Fibroblast of lung (primary cell): Measurements from ENCODE around the gene QRFPR. TPM values are rescaled to one million over a fixed set of nuclear protein-coding genes. Genes with fewer than 3 reads are reported as not detected.

Experiments
- DNase-seq, 2 donors: peaks; one replicate each; pipeline versions ENCODE4 v3.0.0 to v3.0.0-alpha.2; 2010; ENCODE audit warnings: low read depth in 2 of 2
- H2AFZ ChIP-seq: 2 replicates; pipeline ENCODE4 v1.5.1; 2012; ENCODE audit warnings: low read length, control low read depth, inconsistent platforms
- H3K27ac ChIP-seq: 2 replicates; pipeline ENCODE4 v1.5.1; 2011; ENCODE audit warnings: low read length, control low read depth; ENCODE audit not compliant: insufficient read depth
- H3K27me3 ChIP-seq: 2 replicates; pipeline ENCODE4 v1.5.1; 2011; ENCODE audit warnings: mild to moderate bottlenecking, low read length; ENCODE audit not compliant: control insufficient read depth, insufficient read depth
- H3K36me3 ChIP-seq: 2 replicates; pipeline ENCODE4 v1.5.1; 2011; ENCODE audit warnings: low read length; ENCODE audit not compliant: control insufficient read depth, insufficient read depth
- H3K4me1 ChIP-seq: 2 replicates; pipeline ENCODE4 v1.5.1; 2011; ENCODE audit warnings: low read length; ENCODE audit not compliant: control insufficient read depth, insufficient read depth; ENCODE audit errors: extremely low read depth
- H3K4me2 ChIP-seq: 2 replicates; pipeline ENCODE4 v1.5.1; 2011; ENCODE audit warnings: low read length, control low read depth; ENCODE audit not compliant: insufficient read depth; ENCODE audit errors: extremely low read depth
- H3K4me3 ChIP-seq, 4 experiments: fragments of 200-600 bp in 1 of 4; sonication (generic) in 1 of 4; replicated peaks in 1 of 4; 2 replicates each; pipeline ENCODE4 v1.5.1; 2011 to 2016; ENCODE audit warnings: low read length in 4 of 4, low read depth in 3 of 4, mild to moderate bottlenecking in 3 of 4, control low read depth in 2 of 4, inconsistent platforms in 1 of 4, mixed read lengths in 1 of 4; ENCODE audit not compliant: insufficient read depth in 1 of 4; ENCODE audit errors: control extremely low read depth in 1 of 4
- H3K79me2 ChIP-seq: 2 replicates; pipeline ENCODE4 v1.5.1; 2012; ENCODE audit warnings: mild to moderate bottlenecking, low read length, inconsistent platforms; ENCODE audit not compliant: control insufficient read depth, insufficient read depth
- H3K9ac ChIP-seq: 2 replicates; pipeline ENCODE4 v1.5.1; 2011; ENCODE audit warnings: mild to moderate bottlenecking, low read length, control low read depth; ENCODE audit not compliant: insufficient read depth
- H3K9me3 ChIP-seq: 2 replicates; pipeline ENCODE4 v1.5.1; 2012; ENCODE audit warnings: low read depth, low read length; ENCODE audit not compliant: control insufficient read depth, insufficient read depth
- H4K20me1 ChIP-seq: 2 replicates; pipeline ENCODE4 v1.5.1; 2011; ENCODE audit warnings: low read length; ENCODE audit not compliant: control insufficient read depth, insufficient read depth; ENCODE audit errors: extremely low read depth
- CTCF ChIP-seq, 2 donors: IDR thresholded peaks in 1 of 2; conservative IDR thresholded peaks in 1 of 2; 1 replicate in 1 of 2; 2 replicates in 1 of 2; pipeline ENCODE4 v1.5.1; 2011 to 2012; ENCODE audit warnings: low read length in 2 of 2, control low read depth in 1 of 2, inconsistent platforms in 1 of 2, low read depth in 1 of 2, mild to moderate bottlenecking in 1 of 2
- EZH2 ChIP-seq: IDR thresholded peaks from 2 replicates; pipeline ENCODE4 v1.5.1; 2012; ENCODE audit warnings: low read length, control low read depth, mild to moderate bottlenecking; ENCODE audit errors: missing control alignments
- polyA plus RNA-seq, 2 donors: library from polyadenylated mRNA; depleted of rRNA in 1 of 2; stranded (reverse) in 1 of 2; unstranded in 1 of 2; fragments of >200 nt; gene quantifications; 2 replicates each; pipeline ENCODE4 v1.2.1, GENCODE V29; 2011 to 2012; ENCODE audit warnings: missing spikeins in 1 of 2
- total RNA-seq: library from RNA; depleted of rRNA; stranded (reverse); fragments of >200 nt; gene quantifications from 2 replicates; pipeline ENCODE4 v1.2.1, GENCODE V29; 2014

QRFPR gene
- total and polyA plus RNA-seq, 2 donors (not counting 1 experiment from before 2014, with no cell fraction given): not detected

GRCh38 chr4:121397434-121397833 is 16.6 kb upstream of the QRFPR start:
- Histone ChIP-seq H3K9ac (no peak overlapping the region), H3K36me3 (no peaks in the 10 kb centered on the region), H3K27me3 (no peaks in the 10 kb centered on the region), H3K4me3 (no peak overlapping the region), H3K4me2 (no peak overlapping the region), H2AFZ (no peak overlapping the region), H4K20me1 (no peaks in the 10 kb centered on the region), H3K9me3 (no peaks in the 10 kb centered on the region), H3K4me1 (no peaks in the 10 kb centered on the region), H3K27ac (no peak overlapping the region), H3K79me2 (no peaks in the 10 kb centered on the region)
- TF ChIP-seq EZH2 (no peak), CTCF (conservative IDR thresholded peaks at IDR 0.05 in 1 of 2, IDR thresholded peaks at IDR 0.05 in 1 of 2; ENCODE audit: low read depth in 1 of 2, low read length in 2 of 2) (no peak)
- DNase-seq: no peak

- Histone ChIP-seq H3K79me2 (no peaks in the 10 kb centered on the region), H3K27me3 (no peaks in the 10 kb centered on the region), H3K4me2 (no peak overlapping the region), H3K9me3 (no peaks in the 10 kb centered on the region), H3K9ac (no peak overlapping the region), H3K36me3 (no peaks in the 10 kb centered on the region), H2AFZ (no peak overlapping the region), H4K20me1 (no peaks in the 10 kb centered on the region), H3K4me1 (no peaks in the 10 kb centered on the region), H3K27ac (no peak overlapping the region), H3K4me3 (no peak overlapping the region)
- no peak for DNase-seq
- no peak for TF ChIP-seq CTCF (conservative IDR thresholded peaks at IDR 0.05 in 1 of 2, IDR thresholded peaks at IDR 0.05 in 1 of 2; ENCODE audit: low read depth in 1 of 2, low read length in 2 of 2)
- TF ChIP-seq EZH2: no peak
Observed at GRCh38 chr4:121392426-121393086, 11.7 kb upstream of the QRFPR start.

- no peak for DNase-seq
- no peak for TF ChIP-seq EZH2
- no peak for TF ChIP-seq CTCF (conservative IDR thresholded peaks at IDR 0.05 in 1 of 2, IDR thresholded peaks at IDR 0.05 in 1 of 2; ENCODE audit: low read depth in 1 of 2, low read length in 2 of 2)
Observed at GRCh38 chr4:121390335-121390734, 9.5 kb upstream of the QRFPR start.

More at GRCh38 chr4:121390335-121390734, 9.5 kb upstream of the QRFPR start:
- Histone ChIP-seq H4K20me1 (no peaks in the 10 kb centered on the region), H3K79me2 (no peaks in the 10 kb centered on the region), H3K4me2 (no peak overlapping the region), H3K27ac (no peak overlapping the region), H3K9ac (no peak overlapping the region), H3K27me3 (no peaks in the 10 kb centered on the region), H3K4me1 (no peaks in the 10 kb centered on the region), H3K9me3 (no peaks in the 10 kb centered on the region), H2AFZ (no peak overlapping the region), H3K36me3 (no peaks in the 10 kb centered on the region), H3K4me3 (no peak overlapping the region)
